Measurements from ENCODE around the gene TAL1. TPM values are rescaled to one million over a fixed set of nuclear protein-coding genes. Genes with fewer than 3 reads are reported as not detected.

Gene TAL1
- total RNA-seq, 6 experiments from 2014 or later = 0.43 to 4.5 (median 1.8) TPM

DNA sequence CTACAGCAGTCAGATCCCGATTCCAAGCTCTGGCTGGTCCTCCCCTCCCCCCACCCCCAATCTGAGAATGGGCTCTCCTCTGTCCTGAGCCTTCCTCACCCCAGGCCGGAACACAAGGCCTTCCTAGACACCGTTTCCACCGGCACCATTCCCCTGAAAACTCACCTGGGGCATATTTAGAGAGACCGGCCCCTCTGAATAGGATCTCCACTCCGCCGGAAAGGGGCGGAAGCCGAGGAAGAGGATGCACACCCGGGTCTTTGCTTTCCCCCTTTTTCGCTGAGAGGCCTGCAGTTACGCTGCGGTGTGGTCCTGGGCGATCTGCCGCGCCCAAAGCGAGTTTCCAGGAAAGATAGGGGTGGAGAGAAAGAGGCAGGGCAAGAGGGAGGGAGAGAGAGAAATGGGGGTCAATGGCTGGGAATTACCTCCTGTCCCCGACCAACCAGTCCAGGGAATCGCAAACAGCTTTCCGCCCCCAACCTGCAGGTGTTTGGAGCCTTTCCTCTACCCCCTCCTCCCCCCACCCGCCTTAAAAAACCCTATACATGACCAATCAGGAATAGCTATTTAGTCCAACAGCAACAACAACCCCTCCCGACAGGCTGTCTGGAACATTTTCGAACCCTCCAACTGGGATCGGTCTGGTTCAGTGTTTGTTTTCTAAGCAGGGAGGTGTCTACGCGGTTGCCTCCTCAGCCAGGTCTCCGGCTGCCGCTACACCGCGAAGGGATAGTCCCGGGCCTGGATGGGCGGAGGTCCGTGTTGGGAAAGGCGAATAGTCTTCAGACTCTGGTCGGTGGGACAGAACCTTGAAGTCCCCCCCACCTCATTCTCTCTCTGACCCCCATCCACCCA, 2.8 kb downstream of the TAL1 start:
- Histone ChIP-seq H3K27ac (peak overlapping the region in 1 of 3 donors; percentile 85), H3K27me3 (peaks cover 9 to 56% of the 10 kb centered on the region in 2 donors), H3K36me3 (no peaks in the 10 kb centered on the region), H3K9me3 (no peaks in the 10 kb centered on the region), H3K4me1 (peaks cover 0 to 7% (median 2%) of the 10 kb centered on the region in 4 donors), H3K4me3 (peak overlapping the region in 1 of 3 donors; percentile 11)
- WGBS (ENCODE audit: insufficient coverage, low coverage, low lambda C conversion rate, missing lambda C conversion rate) = 10% methylated on average over 21 of the region's 35 CpGs
- ATAC-seq (no peak), DNase-seq (no peak)
- intact Hi-C loops (cut with DNase I) = no loop called here
- no peak for TF ChIP-seq CTCF (IDR thresholded peaks at IDR 0.05)
- TF ChIP-seq POLR2A (IDR thresholded peaks at IDR 0.05) = no peak

DNA sequence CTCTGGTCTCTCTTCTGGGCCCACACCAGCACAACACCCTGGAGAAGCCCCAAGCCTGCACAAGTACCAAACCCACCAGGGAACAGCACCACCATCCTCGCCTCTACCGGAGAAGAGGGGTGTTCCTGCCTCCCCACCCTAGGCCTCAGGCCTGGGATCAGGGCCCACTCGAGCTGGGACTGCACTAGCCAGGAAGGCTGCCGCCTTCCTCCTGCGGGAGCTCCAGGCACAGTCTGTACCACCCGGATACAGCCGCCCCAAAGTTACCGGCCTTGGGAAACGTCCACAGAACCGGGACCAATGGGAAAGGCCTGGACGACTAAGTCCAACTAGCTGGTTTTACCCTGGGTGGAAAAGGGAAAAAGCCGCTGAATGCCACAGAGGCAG, 3.4 kb downstream of the TAL1 start:
- WGBS (ENCODE audit: insufficient coverage, low coverage, low lambda C conversion rate, missing lambda C conversion rate) = 70% methylated on average over 2 of the region's 12 CpGs
- Histone ChIP-seq H3K4me1 (peaks cover 0 to 7% (median 2%) of the 10 kb centered on the region in 4 donors), H3K27me3 (peaks cover 9 to 56% of the 10 kb centered on the region in 2 donors), H3K4me3 (no peak overlapping the region), H3K27ac (peak overlapping the region in 1 of 3 donors; percentile 85), H3K9me3 (no peaks in the 10 kb centered on the region), H3K36me3 (no peaks in the 10 kb centered on the region)
- TF ChIP-seq CTCF (IDR thresholded peaks at IDR 0.05) (no peak), POLR2A (IDR thresholded peaks at IDR 0.05) (peak; percentile 50)
- no peak for DNase-seq
- intact Hi-C loops (cut with DNase I) = no loop called here
- ATAC-seq = peak; percentile 5 to 36 (median 11)

DNA sequence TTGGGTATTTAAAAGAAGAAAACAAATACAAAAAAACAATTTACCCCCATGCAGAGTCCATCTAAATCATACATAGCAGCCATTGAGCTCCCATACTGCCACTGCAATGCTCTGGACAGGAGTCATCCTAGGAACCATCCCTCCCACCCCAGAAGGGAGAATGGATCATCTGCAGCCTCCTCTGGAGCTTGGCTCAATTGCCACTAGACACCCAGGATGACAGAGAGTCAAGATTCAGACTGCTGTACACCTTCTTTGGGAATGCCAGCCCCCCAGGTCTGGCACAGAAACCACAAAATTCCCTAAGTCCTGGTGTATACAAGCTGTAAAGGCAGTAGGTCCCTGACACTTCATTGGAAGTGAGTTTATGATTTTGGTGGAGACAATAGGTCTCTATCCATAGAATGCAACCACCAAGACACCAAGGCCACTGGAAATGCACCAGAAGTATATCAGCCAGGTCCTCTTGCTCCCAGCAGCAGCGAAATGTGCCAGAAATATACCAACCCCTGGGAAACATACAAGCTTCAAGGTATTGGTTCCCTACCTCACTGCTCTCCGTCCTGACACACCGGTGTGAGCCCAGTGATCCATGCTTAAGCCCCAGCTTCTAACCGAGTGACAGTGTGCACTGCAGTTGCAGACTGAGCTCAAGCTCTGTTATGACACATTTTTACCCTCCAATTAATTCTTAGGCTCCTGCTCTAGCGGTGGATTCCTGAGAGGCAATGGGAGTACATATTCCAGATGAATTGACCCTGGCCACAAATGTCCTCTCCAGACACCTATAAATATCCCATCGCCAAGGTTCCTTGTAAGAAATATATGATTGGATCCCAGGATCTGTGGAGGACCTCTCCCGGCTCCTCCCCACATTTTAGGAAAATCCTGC, 4.4 kb downstream of the TAL1 start:
- no peaks in the 10 kb centered on the region for H3K36me3 ChIP-seq
- intact Hi-C loops (cut with DNase I) = no loop called here
- H3K27me3 ChIP-seq = peaks cover 9 to 49% of the 10 kb centered on the region in 2 donors
- H3K27ac ChIP-seq = no peak overlapping the region
- TF ChIP-seq POLR2A (IDR thresholded peaks at IDR 0.05) (no peak), CTCF (IDR thresholded peaks at IDR 0.05) (no peak)
- H3K9me3 ChIP-seq = no peaks in the 10 kb centered on the region
- WGBS (ENCODE audit: insufficient coverage, low coverage, low lambda C conversion rate, missing lambda C conversion rate) = 48% methylated on average over 5 of the region's 7 CpGs
- ATAC-seq (no peak), DNase-seq (peak in 1 of 3 donors; percentile 24)
- no peak overlapping the region for H3K4me3 ChIP-seq
- peaks cover 0 to 7% (median 2%) of the 10 kb centered on the region in 4 donors for H3K4me1 ChIP-seq

- Histone ChIP-seq H3K27ac (no peak overlapping the region), H3K4me1 (peaks cover 0 to 7% (median 2%) of the 10 kb centered on the region in 4 donors), H3K9me3 (no peaks in the 10 kb centered on the region), H3K27me3 (peaks cover 9 to 41% of the 10 kb centered on the region in 2 donors), H3K4me3 (no peak overlapping the region), H3K36me3 (no peaks in the 10 kb centered on the region)
- 29% methylated on average over 2 of the region's 4 CpGs for WGBS (ENCODE audit: insufficient coverage, low coverage, low lambda C conversion rate, missing lambda C conversion rate)
- peak in 1 of 3 donors; percentile 9 for DNase-seq
- no peak for TF ChIP-seq CTCF (IDR thresholded peaks at IDR 0.05)
- intact Hi-C loops (cut with DNase I) = no loop called here
- ATAC-seq = no peak
These were observed 5.2 kb downstream of the TAL1 start for GRCh38 chr1:47226839-47227215.

Measured in right lobe of liver (tissue), 6 donors.